GM21423 (cell line): ENCODE results near the gene PER2.
A peak's percentile ranks its signal among the peaks of the same experiment; 100 is the strongest.

Experiments used
- ATAC-seq: cut with Tn5 transposase; IDR thresholded peaks from one replicate; pipeline ENCODE4 v1.9.1; 2021; ENCODE audit warnings: mild to moderate bottlenecking, moderate library complexity; ENCODE audit not compliant: unreplicated experiment

Gene PER2

GRCh38 chr2:238233625-238234024, 54.8 kb downstream of the PER2 start:
- no peak for ATAC-seq

GRCh38 chr2:238231809-238232208, 56.6 kb downstream of the PER2 start:
- ATAC-seq: no peak

DNA sequence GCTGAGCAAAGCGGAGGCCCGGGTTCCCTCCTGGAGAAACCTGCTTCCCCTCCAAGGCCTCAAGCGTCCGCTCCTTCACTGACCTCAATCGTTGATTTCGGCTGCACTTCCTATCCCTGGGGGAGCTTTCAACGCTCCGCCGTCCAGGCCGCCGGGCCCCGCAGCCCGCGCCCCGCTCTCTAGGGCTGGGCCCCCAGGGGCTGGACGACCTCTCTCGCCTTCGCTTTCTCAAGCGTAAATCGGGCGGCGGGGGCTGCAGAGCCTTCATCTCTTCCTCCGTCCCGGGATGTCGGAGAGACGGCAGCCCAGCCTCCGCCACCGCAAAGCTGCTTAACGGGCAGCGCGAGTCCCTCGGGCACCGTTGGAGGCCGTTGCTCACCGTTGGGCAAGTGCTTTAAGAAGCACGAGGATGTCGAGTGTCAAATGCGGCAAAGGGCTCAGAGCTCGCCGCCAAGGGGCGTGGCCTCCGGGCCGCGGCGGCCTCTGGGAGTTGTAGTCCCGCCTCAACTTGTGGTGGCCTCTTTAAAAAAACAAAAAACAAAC, 57.1 kb downstream of the PER2 start:
- no peak for ATAC-seq

DNA sequence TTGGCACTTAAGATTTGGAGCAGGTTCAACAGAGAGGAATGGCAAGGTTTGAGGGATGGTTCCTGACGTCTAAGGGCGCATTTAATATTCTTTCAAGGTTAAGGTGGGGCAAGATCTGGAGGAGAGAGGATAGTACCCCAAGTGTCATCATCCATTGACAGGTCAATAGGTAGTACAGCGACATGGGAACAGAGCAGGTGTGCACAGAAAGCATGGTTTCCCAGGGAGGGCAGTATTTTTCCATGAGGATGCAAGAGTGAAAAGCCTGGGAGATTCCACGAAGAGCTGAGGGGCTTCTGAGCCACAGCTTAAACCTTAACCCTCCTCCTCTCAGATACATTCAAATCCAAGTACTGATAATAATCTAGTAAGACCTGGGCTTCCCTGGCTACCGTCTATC, 57.7 kb downstream of the PER2 start:
- ATAC-seq: no peak

DNA sequence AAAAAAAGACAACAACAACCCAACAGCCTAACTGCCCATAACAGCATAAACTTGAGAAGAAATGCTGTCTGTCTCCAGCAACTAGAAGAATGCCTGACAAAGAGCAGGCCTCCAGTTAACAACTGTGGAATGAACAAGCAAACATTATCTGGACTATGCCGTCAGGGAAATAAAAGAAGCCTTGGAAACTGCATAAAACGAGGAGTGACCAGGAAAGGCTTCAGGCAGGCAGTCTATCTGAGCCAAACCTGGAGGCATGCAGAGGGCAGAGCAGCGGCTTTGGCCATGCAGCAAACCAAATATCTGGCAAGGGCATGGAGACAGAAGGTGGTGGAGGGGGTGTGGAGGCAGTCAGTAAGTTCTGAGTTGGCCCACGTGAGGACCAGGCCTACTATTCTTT, 59.7 kb downstream of the PER2 start:
- ATAC-seq: no peak

DNA sequence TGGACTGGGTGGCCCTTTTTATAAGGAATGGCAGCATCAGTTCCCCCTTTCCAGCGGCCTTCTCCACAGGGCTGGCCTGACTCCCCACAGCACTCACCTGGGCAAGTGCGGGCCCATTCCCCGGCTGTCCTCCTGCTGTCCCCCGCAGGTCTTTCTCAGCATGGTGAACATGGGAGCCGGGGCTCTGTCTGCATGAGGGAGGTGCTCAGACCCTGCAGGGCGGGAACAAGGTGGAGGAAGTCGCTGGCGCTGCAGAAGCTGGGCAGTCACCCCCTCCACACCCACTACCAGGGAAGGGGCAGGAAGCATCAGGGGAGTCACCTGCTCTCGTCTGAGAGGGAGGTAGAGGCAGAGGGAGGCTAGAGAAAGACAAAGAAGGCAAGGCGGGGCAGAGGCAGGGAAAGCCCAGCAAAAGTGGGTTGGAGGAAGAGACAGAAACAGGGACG, 60.8 kb downstream of the PER2 start:
- no peak for ATAC-seq

- no peak for ATAC-seq
These were observed 61.5 kb downstream of the PER2 start for GRCh38 chr2:238226698-238227586.

GRCh38 chr2:238225911-238226697, 62.3 kb downstream of the PER2 start:
- no peak for ATAC-seq

- ATAC-seq: no peak
These were observed 63.3 kb downstream of the PER2 start for GRCh38 chr2:238225121-238225520.

- ATAC-seq: no peak
These were observed 63.9 kb downstream of the PER2 start for GRCh38 chr2:238224356-238225035.

DNA sequence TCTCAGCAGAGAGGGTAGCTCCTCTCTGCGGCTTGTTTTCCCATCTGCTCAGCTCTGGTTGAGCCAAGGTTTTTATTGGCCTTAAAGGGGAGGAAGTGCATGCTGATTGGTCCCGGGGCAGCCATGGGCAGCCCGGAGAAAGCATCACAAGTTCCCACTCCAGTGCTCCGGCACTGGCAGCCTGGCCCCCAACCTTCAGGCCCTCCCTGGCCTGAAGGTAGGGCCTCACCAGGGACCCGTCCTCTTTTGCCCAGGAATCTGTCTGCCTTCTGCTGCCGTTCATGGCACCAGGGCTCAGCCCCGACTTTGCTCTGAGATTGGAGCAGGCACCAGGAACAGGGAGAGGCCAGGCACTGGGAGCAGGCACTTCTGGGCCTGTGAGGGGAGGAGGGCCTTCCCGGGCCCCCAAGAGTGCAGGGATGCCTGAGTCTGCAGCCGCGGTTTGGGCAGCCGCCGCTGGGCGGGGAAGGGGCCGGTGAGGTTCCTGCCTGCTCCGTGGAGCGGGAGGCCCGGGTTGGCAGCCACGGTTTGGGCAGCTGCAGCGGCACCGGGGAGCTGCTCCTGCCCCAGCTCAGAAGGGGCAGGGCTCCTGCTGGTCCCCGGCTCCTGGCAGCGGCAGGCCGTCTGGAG, 67.4 kb downstream of the PER2 start:
- ATAC-seq: no peak

DNA sequence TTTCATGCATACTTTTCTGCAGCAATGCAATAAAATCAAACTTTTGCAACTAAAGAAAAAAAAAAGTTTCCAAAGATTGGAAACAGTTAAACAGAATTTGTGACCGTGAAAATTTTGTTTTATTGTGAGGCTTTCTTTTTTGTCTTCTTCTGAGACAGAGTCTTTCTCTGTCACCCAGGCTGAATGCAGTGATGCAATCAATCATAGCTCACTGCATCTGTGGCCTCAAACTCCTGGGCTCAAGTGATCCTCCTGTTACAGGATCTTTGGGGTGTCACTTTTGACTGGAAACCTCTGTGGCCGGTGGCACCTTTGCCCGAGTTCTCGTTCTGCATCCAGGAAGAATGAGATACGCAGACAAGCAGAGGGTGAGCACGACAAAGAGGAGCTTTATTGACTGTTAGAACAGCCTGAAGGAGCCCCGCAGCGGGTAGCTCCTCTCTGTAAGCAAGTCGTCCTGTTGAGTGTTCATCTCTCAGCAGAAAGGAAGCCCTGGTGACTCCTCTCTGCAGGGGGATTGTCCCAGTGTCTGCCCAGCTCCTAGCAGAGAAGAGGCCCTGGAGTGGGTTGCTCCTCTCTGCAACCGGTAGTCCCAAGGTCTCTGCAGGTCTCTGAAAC, 68.0 kb downstream of the PER2 start:
- no peak for ATAC-seq

DNA sequence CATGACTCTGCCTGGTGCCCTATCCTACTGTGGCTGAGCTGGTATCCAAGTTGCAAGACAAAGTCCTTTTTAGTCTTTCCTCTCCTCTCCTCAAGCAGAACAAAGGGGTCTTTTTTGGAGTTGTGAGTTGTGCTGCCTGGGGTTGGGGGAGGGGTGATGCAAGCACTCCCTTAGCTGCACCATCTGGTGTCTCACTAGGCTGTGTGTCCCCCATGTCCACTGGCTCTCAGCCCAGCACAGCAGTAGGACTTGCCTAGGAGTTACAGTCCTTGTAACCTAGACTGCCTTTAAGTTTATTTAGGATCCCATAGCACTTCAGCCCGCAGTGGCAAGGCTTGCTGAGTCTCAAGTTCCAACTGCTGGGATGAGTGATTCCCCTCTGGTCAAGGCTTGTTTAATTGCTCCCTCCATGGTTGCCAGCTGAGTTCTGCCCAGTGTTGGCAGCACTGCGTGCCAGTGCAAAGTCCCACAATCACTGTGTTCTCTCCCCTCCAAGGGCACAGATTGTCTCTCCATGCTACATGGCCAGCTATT, 71.7 kb downstream of the PER2 start:
- no peak for ATAC-seq

DNA sequence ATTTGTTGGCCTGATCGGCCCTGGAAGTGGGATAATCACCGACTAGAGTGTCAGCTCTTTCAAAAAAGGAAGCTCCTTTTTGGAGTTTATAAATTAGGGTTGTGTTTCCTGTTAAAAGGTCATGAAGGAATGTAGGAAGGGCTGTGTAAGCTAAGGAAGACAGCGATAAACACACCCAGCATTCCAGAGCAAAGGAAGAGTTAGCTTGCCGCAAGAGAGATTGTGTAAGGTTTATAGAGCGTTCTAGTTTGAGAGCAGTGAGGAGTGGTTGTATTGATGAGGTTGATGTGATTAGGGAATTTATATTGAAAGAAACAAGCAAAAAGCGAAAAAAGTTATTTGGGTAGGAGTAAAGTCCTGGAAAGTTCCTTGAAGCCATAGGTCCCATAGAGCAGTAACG, 81.4 kb downstream of the PER2 start:
- no peak for ATAC-seq

DNA sequence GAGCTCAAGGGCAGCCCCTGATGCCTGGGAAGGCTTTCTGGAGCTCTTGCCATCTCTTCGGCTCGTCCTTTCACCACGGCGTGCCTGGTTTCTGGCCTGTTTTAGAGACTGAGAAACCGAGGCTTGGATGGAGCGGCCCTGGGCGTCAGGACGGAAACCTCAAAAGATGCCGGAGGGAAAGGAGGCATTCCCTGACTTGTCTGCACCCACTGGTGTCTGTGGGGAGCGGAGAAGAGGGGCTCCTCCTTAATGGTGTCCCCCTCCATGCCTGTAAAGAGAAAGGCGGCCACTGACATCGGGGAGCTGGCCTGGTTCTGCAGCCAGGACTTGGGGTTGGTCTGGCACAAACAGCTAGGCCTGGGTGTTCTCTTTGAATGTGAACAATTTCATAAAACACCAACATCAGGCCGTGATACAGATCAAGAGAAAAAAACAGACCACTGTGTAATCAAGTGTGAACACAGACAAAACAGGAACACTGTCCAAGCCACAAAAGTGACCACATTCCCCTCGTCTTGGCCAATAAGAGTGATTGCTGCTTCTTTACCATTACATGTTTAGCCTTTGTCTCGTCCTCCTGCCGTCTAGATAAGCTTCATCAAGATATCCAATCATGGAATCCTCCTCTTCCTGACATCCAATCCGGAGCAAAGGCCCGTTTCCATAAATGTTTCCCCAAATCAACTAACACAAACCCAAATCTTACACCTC, 84.3 kb downstream of the PER2 start:
- ATAC-seq: no peak

- peak; percentile 96 for ATAC-seq
These were observed 85.1 kb downstream of the PER2 start, which contains the start of gene ILKAP for GRCh38 chr2:238203094-238203972. Gene ILKAP, minus strand, starts transcription at chr2:238203695. Its CDS starts 142 bp downstream, at chr2:238203553.

DNA sequence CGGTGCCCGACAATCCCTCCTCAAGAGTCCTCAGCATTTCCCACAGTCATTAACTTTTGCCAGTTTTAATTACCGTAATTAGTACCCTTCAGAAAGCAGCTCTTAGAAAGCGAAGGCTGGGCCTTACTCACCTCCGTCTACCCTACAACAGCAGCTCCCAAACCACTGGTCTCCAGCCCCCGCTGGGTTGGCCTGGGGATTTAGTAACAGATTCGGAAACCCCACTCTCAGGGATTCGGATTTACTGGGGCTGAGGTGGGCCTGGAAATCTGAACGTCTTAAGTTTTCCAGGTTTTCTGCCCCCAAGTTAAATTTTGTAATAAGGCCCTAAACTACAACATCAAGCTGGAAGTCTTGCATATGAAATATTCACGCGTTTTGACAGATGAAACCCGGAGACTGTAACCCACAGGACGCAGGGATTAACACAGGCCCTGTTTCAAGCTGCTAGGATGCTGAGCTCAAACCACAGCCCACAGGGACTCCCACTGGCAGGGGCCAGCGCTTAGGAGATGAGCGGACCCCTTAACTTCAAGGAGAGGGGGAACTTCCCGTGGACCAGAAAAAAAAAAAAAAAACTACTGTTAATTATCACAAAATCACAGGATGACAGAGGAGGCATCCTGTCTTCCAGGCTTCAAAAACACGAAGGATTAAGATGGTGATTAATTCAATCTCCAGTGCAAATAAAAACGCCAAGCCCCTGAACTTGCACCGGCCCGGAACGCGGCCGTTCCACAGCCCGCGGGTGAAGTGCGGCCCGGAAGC, 85.9 kb downstream of the PER2 start:
- no peak for ATAC-seq
